NCI-H2171 (cell line): Measurements from ENCODE around the gene OGDH.

Experiments
- DNase-seq: peaks from one replicate; lab custom pipeline; 2025; lab: John Stamatoyannopoulos, UW

OGDH gene

DNA sequence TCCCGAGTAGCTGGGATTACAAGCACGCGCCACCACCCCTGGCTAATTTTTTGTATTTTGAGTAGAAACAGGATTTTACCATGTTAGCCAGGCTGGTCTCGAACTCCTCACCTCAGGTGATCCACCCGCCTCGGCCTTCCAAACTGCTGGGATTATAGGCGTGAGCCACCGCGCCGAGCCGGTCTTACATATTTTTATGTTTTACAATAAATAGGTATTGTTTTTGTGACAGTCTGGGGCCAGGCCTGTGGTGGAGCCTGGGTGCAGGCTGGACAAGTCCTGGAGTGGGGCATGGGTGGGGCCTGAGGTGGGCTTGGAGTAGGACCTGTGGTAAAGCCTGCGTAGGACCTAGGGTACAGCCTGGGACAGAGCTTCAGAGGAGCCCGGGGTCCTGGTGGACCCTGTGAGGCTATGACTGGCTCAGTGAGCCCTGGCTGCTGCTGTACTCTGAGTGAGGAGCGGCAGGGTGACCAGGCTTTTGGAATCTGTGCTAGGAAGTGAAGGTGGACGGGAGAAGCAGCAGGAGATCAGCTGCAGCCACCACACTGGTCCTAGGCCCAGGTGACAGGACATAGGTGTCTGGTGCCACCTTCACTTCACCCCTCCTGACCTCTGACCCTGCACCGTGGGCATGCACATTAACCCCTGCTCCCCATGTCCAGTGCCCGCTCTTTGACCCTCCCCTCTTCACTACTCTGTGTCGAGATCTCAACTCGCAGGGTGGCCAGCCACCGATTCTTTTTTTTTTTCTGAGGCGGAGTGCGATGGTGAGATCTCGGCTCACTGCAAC is 132.6 kb downstream of the OGDH start:
- DNase-seq: no peak

DNA sequence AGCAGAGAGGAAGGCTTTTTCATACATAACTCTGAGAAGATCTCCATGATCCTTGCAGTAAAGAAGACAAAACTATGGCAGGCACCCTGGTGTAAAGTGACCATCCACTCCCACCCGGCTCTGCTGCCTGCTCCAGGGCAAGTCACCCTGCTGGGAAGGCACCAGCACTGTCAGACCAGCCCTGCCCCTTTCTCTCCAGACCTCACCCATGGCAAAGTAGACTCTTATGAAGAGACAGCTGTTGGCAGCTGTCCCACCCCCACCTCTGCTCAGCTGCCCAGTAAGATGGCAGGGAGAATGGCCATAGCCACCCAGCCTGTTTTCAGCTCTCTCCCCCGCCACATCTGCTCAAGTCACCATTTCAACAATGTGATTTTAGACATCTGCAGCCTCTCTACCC is 133.6 kb downstream of the OGDH start:
- no peak for DNase-seq

DNA sequence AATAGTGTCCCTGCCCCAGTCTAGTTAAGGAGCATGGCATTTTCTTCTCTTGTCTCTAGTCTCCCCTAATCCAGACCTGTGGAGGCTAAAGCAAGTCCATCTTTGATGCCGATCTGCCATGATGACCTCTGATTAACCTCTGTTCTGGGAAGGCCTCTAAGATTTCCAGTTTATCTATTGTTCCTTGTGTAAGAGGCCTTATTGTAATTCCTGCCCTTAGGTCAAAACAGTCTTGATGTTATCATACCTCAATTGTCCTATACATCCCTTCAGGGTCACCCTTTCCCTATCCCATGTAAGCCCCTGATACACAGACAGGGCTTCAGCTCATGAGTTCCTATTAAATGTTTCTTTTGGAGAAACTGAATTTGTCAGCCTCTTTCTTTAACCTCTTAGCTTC is 137.3 kb downstream of the OGDH start:
- DNase-seq: no peak

DNA sequence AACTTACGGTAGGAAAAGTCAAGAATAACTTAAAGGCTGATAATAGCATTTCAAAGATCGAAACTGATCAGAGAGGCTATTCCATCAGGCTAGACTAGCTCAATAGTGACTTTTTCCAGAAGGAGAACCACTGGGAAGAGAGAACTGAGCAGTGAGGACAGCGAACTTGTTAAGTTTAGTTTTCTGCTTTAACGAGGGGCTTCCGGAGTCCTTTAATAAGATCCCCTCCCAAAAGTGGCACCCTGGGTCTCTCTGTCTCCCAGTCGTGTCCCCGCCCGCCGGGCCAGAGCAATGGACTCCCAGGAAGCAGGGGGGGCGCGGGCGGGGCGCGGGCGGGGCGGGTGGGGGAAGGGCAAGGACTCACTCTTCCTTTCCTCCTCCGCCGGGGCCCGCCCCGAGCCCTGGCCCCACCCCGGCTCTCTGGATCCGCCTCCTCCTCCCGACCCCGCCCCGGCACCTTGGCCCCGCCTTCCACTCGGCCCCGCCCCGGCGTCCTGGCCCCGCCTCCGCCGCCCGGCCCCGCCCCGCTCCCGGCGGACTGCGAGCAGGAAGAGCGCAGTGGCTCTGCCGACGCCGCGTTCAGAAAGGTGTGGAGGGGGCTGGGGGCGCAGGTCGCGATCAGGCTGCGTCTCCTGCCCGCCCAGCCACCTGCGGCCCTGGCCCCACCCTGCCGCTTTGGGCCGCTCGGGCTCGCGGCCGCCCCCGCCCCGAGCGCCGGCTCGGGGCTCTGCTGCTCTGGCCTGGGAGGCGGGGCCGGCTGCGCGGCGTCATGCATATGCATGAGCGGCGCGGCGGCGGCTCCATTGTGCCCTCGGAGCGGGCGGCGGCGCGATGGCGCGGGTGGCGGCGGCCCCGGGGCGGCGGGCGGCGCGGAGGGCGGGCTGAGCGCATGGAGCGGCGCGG is 141.9 kb downstream of the OGDH start, which contains the start of gene ZMIZ2:
Gene ZMIZ2, plus strand, starts transcription at position 803 of the 903 bp plus-strand sequence. CDS start 7,403 bp downstream, outside the sequence.
- peak; percentile 90 for DNase-seq

DNA sequence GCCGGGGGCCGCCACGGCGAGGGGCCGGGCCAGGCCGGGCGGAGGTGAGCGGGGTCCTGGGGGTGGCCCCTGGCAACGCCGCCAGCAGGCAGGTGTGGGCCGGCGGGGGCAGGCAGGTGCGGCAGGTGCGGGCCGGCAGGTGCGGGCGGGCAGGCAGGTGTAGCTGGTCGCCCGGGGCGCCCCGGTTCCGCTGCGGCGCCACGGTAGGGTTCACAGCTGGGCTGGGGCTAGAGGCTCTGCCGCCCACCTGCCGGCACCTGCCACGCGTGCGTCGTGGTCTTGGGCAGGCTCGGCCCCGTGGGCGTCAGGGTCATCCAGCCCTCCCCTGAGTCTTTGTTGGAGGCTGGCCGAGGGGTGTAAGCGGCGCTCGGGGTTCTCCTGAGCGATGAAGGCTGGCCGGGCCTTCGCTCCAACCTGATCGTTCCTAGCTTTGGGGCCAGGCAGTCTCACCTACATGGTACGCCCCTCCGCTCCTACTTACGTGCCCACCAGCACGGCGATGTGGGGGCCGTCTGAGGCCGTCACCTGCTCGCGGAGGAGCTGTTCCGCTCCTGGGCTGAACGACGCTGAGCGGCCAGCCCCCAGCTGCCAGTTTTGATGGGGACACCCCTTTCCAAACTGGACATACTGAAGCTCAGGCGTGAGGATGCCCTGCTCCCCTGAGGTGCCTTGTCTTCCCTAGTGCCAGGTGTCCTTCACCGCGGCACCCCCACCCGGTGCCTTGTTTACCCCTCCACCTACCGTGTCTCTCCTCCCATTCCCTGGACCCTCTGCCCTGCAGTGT is 142.7 kb downstream of the OGDH start:
- no peak for DNase-seq

DNA sequence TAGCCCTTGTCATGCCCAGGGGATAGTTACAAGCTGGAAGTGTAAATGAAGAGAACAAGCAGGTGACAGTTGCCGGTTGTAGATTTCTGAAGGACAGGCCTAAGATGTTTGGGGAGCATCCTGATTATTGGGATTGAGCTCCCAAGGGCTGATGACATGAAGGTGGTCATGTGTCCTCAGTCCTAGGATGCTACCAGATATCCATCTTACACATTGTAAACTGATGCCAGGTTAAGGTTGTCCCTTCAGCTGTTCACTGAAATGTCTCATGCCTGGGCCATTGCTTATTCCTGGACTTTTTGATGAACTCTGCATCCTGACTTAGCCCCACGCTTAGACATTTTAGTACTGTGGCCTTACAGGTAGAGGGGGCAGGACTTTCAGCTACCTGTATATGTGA is 143.6 kb downstream of the OGDH start:
- DNase-seq: no peak

DNA sequence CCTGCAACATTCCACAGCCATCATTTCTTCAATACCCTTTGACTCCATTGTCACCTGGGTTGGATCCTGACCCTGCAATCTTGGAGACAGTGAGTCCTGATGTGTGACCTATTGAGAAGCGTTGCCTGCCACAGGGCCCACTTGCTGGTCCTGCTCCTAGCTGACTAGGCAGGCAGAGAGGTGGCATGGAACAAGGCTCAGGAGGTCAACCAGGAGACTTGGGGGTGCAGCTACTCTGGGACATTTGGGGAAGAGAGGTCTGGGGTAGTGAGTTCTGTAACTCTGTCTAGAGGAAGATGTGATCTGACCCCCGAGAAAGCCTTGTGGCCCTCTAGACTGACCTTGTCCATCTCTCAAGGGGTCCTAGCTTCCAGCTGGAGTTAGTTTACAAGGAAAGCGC is 144.0 kb downstream of the OGDH start:
- DNase-seq: no peak

DNA sequence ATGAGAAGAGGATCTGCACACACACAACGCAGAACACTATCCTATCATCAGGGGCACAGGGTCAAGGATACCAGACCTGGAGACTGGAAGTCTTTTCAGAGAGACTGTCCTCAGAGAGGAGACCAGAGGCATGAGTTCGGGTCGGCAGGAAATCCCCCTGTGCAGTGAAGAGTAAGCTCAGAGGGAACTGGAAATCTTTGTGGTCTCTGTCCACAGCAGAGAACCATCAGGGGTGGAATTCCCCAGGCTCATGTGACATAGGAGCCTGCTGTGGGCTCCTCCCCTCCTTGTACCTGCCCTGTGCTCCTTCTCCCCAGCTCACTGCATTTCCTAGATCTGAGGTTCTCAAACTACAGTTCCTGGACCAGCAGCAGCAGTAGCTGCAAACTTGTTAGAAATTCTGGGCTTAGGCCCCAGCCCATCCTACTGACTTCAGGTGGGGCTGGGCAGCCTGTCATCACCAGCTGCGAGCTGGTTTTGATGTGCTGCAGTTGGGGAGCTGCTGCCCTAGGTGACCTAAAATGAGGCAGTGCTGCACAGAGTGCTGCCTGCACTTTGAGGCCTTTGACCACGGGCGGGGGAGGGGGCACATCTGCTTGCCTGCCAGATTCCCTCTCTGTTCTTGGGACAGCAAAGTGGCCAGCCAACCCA is 144.6 kb downstream of the OGDH start:
- no peak for DNase-seq

DNA sequence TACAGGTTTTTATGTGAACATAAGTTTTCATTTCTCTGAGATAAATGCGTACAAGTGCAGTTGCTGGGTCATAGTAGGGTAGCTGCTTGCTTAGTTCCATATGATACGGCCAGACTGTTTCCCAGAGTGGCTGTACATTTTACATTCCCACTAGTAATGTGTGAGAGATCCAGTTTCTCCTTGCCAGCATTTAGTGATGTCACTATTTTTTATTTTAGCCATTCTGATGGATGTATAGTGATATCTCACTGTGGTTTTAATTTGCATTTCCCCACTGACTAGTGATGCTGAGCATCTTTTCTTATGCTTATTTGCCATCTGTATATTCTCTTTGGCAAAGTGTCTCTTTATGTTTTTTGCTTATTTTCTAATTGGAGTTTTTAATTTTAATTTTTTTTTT is 146.4 kb downstream of the OGDH start:
- no peak for DNase-seq

DNA sequence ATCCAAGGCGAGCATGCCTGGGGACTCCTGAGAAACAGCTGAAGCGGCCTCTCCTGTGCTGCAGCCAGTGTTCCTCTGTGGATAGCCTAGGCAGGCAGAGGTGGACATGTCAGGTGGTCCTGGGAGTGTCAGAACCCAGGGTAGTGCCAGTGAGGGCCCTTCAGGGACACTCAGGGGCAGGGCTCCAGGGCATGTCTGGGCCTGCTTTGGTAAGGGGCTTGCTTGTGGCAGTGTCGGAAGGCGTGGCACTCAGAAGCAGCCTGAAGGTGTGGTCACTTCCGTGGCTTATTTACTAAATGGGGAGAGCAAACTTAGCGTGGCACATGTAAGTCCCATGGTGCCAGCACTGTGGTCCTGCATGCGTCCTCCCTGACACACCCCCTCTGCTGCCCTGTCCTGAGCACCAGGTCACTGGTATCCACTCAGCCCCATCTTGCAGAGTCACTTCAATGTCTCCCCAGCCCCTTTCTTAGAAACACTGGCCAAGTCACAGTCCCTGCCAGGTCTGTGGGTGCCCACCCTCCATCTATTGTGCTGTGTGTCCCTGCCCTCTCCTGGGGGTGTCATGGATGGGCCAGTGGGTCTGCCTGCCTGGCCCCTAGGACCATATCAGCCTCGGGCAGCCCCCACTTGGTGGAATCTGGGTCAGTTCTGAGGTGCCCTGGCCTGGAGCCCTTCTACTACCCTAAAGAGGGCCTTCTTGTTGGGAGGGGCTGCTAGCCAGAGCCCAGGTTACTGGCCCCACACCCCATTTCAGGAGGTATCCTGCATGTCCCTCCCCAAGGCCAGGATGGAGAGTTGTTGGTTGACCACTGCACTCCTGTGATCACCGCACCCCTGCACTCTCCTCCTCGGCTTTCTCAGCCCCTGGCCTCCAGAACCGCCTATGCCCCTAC is 148.6 kb downstream of the OGDH start:
- no peak for DNase-seq

DNA sequence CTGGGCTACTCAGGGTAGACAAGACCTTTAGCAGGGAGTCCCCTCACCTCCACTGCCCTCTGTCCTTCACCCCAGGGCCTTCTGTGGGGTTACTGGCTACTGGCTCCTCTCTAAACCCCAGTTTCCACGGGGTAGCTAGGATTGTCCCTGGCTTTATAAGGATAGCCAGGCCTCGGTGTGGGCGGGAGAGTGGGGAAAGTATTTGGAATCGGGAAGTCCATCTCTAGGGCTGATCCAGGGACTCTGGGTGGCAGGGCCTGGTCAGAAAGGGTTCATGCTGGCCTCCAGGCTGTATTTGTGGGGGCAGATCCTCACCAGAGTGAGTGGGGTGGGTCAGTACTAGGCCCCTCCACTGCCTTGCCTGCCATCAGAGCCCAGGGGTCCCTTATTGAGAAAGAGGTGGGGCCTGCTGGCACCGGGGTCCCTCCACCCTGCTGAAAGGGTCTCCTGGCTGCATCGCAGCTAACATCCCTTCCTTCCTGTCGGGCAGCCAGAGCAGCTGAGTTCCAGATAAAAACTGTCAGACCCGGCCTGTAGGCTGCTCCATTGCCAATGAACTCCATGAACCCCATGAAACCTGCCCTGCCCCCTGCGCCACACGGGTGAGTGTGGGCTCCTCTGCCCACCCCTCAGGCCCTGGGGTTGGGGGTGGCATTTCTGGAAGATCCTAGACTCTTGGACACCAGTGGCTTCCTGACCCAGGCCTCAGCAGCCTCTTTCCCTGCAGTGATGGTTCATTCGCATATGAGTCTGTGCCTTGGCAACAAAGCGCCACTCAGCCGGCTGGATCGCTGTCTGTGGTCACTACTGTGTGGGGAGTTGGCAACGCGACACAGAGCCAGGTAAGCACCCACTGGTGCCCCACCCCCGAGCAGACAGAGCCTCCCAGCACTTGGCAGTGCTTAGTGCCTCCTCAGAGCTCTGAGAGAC is 149.5 kb downstream of the OGDH start:
- DNase-seq: no peak

DNA sequence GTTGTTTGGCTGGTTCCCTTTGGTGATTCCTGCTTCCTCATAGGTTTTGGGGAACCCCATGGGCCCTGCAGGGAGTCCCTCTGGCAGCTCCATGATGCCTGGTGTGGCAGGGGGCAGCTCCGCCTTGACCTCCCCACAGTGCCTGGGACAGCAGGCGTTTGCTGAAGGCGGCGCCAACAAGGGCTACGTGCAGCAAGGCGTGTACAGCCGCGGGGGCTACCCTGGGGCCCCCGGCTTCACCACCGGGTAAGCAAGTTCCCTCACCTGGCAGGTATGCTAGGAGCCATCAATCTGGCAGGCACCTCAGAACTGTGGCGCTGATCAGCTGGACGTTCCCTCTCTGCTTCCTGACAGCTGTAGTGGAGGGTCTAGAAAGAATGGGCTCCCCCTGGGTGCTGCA is 150.5 kb downstream of the OGDH start:
- no peak for DNase-seq

DNA sequence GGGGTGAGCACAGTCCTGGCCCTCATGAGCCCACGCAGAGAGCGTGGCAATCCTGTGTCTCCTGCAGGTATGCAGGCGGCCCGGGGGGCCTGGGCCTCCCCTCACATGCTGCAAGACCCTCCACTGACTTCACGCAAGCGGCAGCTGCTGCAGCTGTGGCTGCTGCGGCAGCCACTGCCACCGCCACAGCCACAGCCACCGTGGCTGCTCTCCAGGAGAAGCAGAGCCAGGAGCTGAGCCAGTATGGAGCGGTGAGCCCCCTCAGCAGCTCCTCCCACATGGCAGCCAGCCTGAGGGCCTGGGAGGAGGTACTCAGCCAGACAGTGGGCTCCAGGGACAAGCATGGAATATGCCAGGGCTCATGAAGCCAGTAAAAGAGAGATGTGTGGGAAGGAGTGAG is 150.9 kb downstream of the OGDH start:
- DNase-seq: no peak

DNA sequence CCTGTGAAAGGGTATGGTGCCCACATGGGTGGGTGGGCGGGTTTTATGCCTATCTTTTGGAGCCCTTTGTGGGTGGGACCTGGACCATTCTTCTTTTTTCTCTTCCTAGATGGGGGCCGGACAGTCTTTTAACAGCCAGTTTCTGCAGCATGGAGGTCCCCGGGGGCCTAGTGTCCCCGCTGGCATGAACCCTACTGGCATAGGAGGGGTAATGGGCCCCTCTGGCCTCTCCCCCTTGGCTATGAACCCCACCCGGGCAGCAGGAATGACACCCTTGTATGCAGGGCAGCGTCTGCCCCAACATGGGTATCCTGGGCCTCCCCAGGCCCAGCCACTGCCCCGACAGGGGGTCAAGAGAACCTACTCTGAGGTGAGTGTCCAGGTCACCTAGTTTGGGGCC is 151.3 kb downstream of the OGDH start:
- DNase-seq: no peak
